Kidney epithelial cell (primary cell): ENCODE results near the gene HBM. TPM values are rescaled to one million over a fixed set of nuclear protein-coding genes. Genes with fewer than 3 reads are reported as not detected.
A peak's percentile ranks its signal among the peaks of the same experiment; 100 is the strongest.

Experiments used
- DNase-seq: peaks from one replicate; pipeline ENCODE4 v3.0.0-alpha.2; 2010; ENCODE audit warnings: low read depth
- H3K27me3 ChIP-seq: 2 replicates; pipeline ENCODE4 v1.6.0; 2011; ENCODE audit warnings: low read length; ENCODE audit not compliant: control insufficient read depth, insufficient read depth
- H3K36me3 ChIP-seq: 2 replicates; pipeline ENCODE4 v1.5.1; 2011; ENCODE audit warnings: low read length; ENCODE audit not compliant: control insufficient read depth, insufficient read depth
- H3K4me3 ChIP-seq: 2 replicates; pipeline ENCODE4 v1.5.1; 2011; ENCODE audit warnings: low read depth, mild to moderate bottlenecking, control low read depth, low read length
- CTCF ChIP-seq: IDR thresholded peaks from 2 replicates; pipeline ENCODE4 v1.5.1; 2011; ENCODE audit warnings: mild to moderate bottlenecking, moderate library complexity, low read length, control low read depth, inconsistent platforms; ENCODE audit not compliant: insufficient read depth, poor library complexity, severe bottlenecking
- total RNA-seq: library from RNA; depleted of rRNA; stranded (reverse); fragments of >200 nt; gene quantifications from 2 replicates; pipeline ENCODE4 v1.2.3, GENCODE V29; 2015

Gene HBM, protein sequence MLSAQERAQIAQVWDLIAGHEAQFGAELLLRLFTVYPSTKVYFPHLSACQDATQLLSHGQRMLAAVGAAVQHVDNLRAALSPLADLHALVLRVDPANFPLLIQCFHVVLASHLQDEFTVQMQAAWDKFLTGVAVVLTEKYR
- total RNA-seq = not detected in 2 replicates

- no peak for DNase-seq
- peaks cover 55% of the 10 kb centered on the region for H3K27me3 ChIP-seq
- TF ChIP-seq CTCF = no peak
- H3K4me3 ChIP-seq = no peak within 1 kb of the TSS
- no peaks in the 10 kb centered on the region for H3K36me3 ChIP-seq
These were observed at the start of gene HBM for GRCh38 chr16:165539-166374. TSS of gene HBM (plus strand) at chr16:165978. CDS start at chr16:165998, 20 bp downstream.

DNA sequence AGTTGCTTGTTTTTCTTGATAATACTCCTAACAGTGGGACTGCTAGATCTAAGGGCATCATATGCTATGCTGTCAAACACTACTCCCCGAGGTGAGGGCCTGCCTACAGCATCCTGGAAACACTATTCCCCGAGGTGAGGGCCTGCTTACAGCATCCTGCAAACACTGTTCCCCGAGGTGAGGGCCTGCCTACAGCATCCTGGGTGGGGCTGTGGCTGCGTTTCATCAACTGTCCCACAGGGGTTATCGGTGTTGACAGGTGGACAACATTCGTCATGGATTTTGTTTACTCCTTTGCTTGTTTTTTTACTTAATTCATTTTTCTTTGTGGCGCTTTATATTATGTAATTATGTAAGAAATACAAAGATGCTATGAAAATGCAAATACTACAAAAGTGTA lies 49.8 kb upstream of the HBM start:
- DNase-seq = no peak
- Histone ChIP-seq H3K4me3 (no peak overlapping the region), H3K27me3 (no peaks in the 10 kb centered on the region), H3K36me3 (no peaks in the 10 kb centered on the region)
- TF ChIP-seq CTCF = no peak

DNA sequence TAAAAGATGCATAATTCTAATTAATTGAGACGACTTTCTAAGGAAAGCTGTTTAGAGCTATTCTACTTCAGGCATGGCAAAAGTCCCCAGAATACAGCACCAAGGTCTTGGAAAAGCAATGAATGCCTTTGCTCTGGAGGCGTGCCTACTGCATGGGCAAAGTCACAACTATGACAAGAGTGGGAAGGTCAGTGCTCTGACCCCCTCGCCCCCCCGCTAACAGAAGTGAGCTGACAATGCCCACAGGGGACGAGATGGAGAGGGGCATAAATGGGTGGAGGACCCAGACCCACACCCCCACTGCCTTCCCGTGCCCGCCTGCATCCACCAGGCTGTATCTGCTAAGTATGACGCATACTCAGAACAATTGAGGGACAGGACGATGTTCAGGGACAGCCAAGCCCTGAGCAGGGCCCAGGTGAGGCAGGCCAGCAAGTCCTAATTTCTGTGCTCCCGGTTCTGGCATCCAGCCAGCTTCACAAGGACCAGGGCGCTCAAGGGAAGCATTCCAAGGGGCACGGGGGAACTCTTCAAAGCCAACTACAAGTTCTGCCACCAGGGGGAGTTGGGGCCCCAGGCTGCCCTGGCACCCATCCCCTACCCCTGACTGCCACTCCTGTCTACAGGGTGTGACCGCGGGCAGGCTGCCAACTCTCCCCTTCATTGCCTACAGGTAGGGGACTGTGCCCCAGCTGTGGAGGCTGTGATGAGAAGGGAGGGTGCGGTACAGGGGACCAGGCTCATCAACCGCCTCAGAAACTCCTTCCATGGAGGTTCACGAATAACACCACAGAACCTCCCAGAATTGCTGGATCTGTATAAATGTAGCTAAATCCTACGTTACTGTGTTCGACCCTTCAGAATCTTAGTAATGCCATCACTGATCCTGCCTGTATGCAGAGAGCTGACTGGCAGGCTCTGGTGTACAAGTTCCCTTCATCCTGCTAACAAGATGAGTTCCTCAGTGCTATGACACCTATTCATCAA lies 48.1 kb upstream of the HBM start:
- no peak for DNase-seq
- TF ChIP-seq CTCF = peak; percentile 83
- no peaks in the 10 kb centered on the region for H3K27me3 ChIP-seq

DNA sequence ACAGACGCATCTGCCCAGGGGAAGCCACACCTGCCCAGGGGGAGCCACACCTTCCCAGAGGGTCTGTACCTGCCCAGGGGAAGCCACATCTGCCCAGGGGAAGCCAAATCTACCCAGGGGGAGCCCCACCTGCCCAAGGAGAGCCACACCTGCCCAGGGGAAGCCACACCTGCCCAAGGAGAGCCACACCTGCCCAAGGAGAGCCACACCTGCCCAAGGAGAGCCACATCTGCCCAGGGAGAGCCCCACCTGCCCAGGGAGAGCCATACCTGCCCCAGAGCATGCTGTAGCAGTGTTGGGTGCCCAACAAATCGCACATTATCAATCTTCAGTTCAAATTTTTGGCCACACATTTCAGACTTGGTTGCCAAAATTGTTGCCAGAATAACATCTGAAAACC lies 46.9 kb upstream of the HBM start:
- no peak for DNase-seq
- H3K27me3 ChIP-seq = no peaks in the 10 kb centered on the region
- no peak overlapping the region for H3K4me3 ChIP-seq
- no peak for TF ChIP-seq CTCF
- H3K36me3 ChIP-seq = no peaks in the 10 kb centered on the region

More for the DNA sequence above, 48.1 kb upstream of the HBM start:
- no peaks in the 10 kb centered on the region for H3K36me3 ChIP-seq
- no peak overlapping the region for H3K4me3 ChIP-seq

DNA sequence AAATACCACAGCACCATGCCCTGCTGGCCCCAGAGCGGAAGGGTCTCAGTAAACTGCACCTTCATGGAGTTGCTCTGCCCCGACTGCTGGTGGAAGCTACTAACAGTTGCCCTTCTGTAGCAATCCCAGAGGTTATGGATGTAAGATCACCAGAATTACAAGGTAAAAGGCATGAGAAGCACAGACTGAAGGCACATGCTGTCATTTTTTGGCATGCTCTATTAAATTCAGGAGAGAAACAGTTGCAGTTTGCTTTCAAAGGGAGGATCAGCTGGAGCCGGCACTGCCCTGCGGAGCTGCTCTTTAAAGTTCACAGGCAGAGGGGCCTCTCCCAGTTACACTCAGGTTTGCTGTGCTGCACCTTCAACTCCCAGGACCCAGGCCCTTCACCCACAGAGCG lies 46.5 kb upstream of the HBM start:
- Histone ChIP-seq H3K4me3 (no peak overlapping the region), H3K36me3 (no peaks in the 10 kb centered on the region), H3K27me3 (no peaks in the 10 kb centered on the region)
- no peak for TF ChIP-seq CTCF
- no peak for DNase-seq
